Calu3 (cell line): ENCODE measurements around the gene SLC46A2. TPM values are rescaled to one million over a fixed set of nuclear protein-coding genes. Genes with fewer than 3 reads are reported as not detected.

Experiments
- BruUV-seq: library from RNA; stranded (reverse); fragments of 400-500 nt; replicated peaks from 2 replicates; lab custom pipeline; 2021; lab: Mats Ljungman, UMichigan
- CTCF ChIA-PET: fragments of 300-600 bp; sonication (Branson Sonifier 250); formaldehyde crosslinking; loops from one replicate; lab custom pipeline; 2022; ENCODE audit warnings: antibody characterized with exemption; lab: Charles Lee
- DNase-seq: peaks from one replicate; pipeline ENCODE4 v3.0.0; 2022
- H3K27ac Mint-ChIP-seq: one replicate; pipeline ENCODE4 v1.8.0; 2022; ENCODE audit warnings: mixed read lengths; ENCODE audit not compliant: unreplicated experiment
- H3K27me3 Mint-ChIP-seq: one replicate; pipeline ENCODE4 v1.8.0; 2022; ENCODE audit warnings: mixed read lengths; ENCODE audit not compliant: unreplicated experiment
- H3K36me3 Mint-ChIP-seq: one replicate; pipeline ENCODE4 v1.8.0; 2022; ENCODE audit warnings: mild to moderate bottlenecking, moderate library complexity, mixed read lengths; ENCODE audit not compliant: insufficient read depth, unreplicated experiment
- H3K4me1 Mint-ChIP-seq: one replicate; pipeline ENCODE4 v1.8.0; 2022; ENCODE audit warnings: mild to moderate bottlenecking, low read depth, mixed read lengths; ENCODE audit not compliant: unreplicated experiment
- H3K4me3 Mint-ChIP-seq: one replicate; pipeline ENCODE4 v1.8.0; 2022; ENCODE audit warnings: mild to moderate bottlenecking, low read depth, moderate library complexity, mixed read lengths; ENCODE audit not compliant: unreplicated experiment
- H3K9me3 Mint-ChIP-seq: one replicate; pipeline ENCODE4 v1.8.0; 2022; ENCODE audit warnings: low read depth, mixed read lengths; ENCODE audit not compliant: unreplicated experiment
- CTCF ChIP-seq: fragments of 200-600 bp; IDR thresholded peaks from one replicate; pipeline ENCODE4 v1.8.0; 2022; ENCODE audit warnings: antibody characterized with exemption; ENCODE audit not compliant: unreplicated experiment
- intact Hi-C: fragments of 100-400 bp; cut with micrococcal nuclease; formaldehyde crosslinking; loops from one replicate; pipeline ENCODE4 v1.10.0; 2022; ENCODE audit not compliant: unreplicated experiment
- total RNA-seq: library from RNA; stranded (reverse); gene quantifications from 2 replicates; pipeline ENCODE4 v1.2.3, GENCODE V29; 2022

The SLC46A2 gene
- total RNA-seq, 1 experiment from 2014 or later: not detected

GRCh38 chr9:112894699-112895098 is 4.0 kb upstream of the SLC46A2 start:
- intact Hi-C loops: no loop called here
- CTCF ChIA-PET: no interaction called here

GRCh38 chr9:112894041-112894440 is 3.4 kb upstream of the SLC46A2 start:
- no peak for TF ChIP-seq CTCF
- Mint-ChIP-seq H3K27me3 (peaks cover 22% of the 10 kb centered on the region), H3K27ac (no peak overlapping the region), H3K4me3 (no peak overlapping the region), H3K9me3 (no peaks in the 10 kb centered on the region), H3K4me1 (no peaks in the 10 kb centered on the region), H3K36me3 (no peaks in the 10 kb centered on the region)
- CTCF ChIA-PET: no interaction called here
- intact Hi-C loops: no loop called here
- BruUV-seq: no TSS peak
- DNase-seq: no peak

More at GRCh38 chr9:112894699-112895098, 4.0 kb upstream of the SLC46A2 start:
- no peak overlapping the region for H3K4me3 Mint-ChIP-seq
- no peaks in the 10 kb centered on the region for H3K36me3 Mint-ChIP-seq
- DNase-seq: no peak
- H3K27ac Mint-ChIP-seq: no peak overlapping the region
- H3K9me3 Mint-ChIP-seq: no peaks in the 10 kb centered on the region
- BruUV-seq: no TSS peak
- no peaks in the 10 kb centered on the region for H3K4me1 Mint-ChIP-seq
- H3K27me3 Mint-ChIP-seq: peaks cover 22% of the 10 kb centered on the region
- no peak for TF ChIP-seq CTCF

DNA sequence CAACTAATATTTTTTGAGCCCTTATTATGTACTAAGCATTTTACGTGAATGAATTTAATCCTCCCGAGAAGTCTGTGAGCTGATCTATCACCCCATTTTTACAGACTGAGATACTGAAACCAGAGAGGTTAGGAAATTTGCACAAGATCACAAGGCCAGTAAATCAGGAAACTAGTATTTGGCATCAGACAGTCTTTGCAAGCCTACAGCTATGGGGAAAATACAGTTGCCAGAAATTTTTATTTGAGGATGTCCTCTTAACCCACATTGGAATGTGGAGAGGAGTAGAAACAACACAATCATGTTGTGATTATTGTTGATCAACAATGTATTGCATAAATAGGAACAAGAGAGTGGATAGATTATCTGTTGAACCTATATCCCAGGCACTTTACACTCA is 2.3 kb upstream of the SLC46A2 start:
- H3K27ac Mint-ChIP-seq: no peak overlapping the region
- peaks cover 14% of the 10 kb centered on the region for H3K27me3 Mint-ChIP-seq
- no peak for DNase-seq
- CTCF ChIA-PET: interaction anchor here (0.6 kb wide), 1 partner anchor 476 kb away, joined by 5 read pairs; no protein-coding TSS in a partner anchor
- no peak overlapping the region for H3K4me3 Mint-ChIP-seq
- TF ChIP-seq CTCF: no peak
- intact Hi-C loops: no loop called here
- H3K4me1 Mint-ChIP-seq: no peaks in the 10 kb centered on the region
- H3K9me3 Mint-ChIP-seq: no peaks in the 10 kb centered on the region
- no peaks in the 10 kb centered on the region for H3K36me3 Mint-ChIP-seq
- BruUV-seq: no TSS peak

DNA sequence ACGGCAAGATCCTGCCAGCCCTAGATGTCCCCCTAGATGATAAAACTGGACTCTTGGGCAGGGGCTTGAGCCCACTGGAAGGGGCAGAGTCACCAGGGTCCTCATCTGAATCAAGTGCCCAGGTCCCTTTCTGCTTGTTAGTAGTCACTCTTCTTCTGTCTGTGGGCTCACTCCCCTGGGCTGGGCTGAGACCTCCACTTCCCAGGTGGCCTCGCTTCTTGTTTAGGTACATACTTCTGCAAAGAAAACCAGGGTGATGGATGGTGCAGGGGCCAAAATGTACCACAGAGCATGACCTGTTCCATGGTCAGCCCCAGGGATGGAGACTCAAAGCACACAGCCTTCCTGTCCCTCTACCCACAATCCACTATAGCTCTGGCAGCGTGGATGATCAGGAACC is 845 bp upstream of the SLC46A2 start:
- no peak overlapping the region for H3K4me3 Mint-ChIP-seq
- H3K4me1 Mint-ChIP-seq: no peaks in the 10 kb centered on the region
- BruUV-seq: no TSS peak
- no peak for DNase-seq
- H3K27ac Mint-ChIP-seq: no peak overlapping the region
- intact Hi-C loops: no loop called here
- H3K9me3 Mint-ChIP-seq: no peaks in the 10 kb centered on the region
- peaks cover 13% of the 10 kb centered on the region for H3K27me3 Mint-ChIP-seq
- H3K36me3 Mint-ChIP-seq: no peaks in the 10 kb centered on the region
- CTCF ChIA-PET: interaction anchor here (0.6 kb wide), 1 partner anchor 26 kb away, joined by 3 read pairs; no protein-coding TSS in a partner anchor
- TF ChIP-seq CTCF: no peak
